LNCaP clone FGC (cell line): ENCODE measurements around the gene MOSMO.
A peak's percentile ranks its signal among the peaks of the same experiment; 100 is the strongest.

Experiments used
- DNase-seq: peaks from one replicate; pipeline ENCODE4 v3.0.0-alpha.2; 2011; ENCODE audit warnings: low read depth
- H3K4me3 ChIP-seq: 2 replicates; pipeline ENCODE4 v1.5.1; 2011; ENCODE audit warnings: mild to moderate bottlenecking, low read depth, low read length, control low read depth
- TF ChIP-seq, protein P1 (sequence below): IDR thresholded peaks from 2 replicates; pipeline ENCODE4 v1.5.1; 2012; ENCODE audit warnings: mild to moderate bottlenecking; ENCODE audit not compliant: control insufficient read depth, insufficient read depth; ENCODE audit errors: extremely low read depth

The MOSMO gene

DNA sequence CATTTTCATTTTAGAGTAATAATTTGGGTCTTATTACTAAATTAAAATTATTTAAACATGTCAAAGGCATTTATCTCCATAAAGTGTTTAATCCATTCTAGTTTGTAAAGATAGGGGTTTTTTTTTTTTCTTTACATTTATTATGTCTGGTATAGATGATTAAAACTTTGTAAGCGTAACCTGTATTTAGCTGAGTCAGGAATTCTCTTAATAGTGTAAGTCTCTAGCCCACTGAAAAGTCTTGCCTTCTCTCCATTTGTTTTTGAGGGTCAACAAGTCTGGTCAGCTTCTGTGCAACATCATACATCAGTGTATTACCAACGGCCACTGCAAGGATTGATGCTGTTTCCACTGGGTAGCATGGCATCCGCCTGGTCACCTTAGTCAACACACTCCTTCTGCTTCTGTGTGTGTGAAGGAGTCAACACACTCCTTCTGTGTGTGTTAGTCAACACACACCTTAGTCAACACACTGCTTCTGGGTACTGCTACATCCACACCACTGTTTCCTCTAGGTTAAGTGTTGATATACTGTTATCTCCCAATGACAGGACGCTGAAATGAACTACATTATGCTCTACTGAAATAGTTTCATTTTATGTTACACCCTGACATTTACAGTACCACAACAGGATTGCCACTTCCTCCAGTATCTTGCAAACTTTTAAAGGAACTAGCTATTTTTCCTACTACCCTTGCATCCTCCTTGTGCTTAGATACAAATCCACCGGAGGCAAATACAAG lies 47.1 kb downstream of the MOSMO start:
- H3K4me3 ChIP-seq, result no peak overlapping the region
- DNase-seq, result no peak
- TF ChIP-seq, protein P1, sequence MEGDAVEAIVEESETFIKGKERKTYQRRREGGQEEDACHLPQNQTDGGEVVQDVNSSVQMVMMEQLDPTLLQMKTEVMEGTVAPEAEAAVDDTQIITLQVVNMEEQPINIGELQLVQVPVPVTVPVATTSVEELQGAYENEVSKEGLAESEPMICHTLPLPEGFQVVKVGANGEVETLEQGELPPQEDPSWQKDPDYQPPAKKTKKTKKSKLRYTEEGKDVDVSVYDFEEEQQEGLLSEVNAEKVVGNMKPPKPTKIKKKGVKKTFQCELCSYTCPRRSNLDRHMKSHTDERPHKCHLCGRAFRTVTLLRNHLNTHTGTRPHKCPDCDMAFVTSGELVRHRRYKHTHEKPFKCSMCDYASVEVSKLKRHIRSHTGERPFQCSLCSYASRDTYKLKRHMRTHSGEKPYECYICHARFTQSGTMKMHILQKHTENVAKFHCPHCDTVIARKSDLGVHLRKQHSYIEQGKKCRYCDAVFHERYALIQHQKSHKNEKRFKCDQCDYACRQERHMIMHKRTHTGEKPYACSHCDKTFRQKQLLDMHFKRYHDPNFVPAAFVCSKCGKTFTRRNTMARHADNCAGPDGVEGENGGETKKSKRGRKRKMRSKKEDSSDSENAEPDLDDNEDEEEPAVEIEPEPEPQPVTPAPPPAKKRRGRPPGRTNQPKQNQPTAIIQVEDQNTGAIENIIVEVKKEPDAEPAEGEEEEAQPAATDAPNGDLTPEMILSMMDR, result no peak

DNA sequence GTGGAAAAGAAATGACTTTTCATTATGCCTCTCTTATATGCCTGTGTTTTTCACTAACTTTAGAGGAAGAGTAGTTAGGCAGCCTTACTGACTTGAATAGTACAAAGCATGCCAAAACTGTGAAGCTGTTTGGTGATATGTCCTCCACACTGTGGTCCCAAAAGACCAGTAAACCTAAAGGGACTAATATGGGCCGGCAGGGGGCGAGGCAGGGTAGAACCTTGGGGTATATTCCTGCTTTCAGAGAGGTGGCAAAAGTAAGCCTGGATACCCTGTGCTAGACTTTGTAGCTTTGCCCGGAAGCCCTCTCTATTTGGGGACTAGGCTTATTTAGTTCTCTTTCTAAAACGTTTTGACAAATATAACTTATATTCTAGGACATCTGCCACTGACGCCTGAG lies 48.0 kb downstream of the MOSMO start:
- DNase-seq, result no peak
- TF ChIP-seq, protein P1, result no peak
- no peak overlapping the region for H3K4me3 ChIP-seq

DNA sequence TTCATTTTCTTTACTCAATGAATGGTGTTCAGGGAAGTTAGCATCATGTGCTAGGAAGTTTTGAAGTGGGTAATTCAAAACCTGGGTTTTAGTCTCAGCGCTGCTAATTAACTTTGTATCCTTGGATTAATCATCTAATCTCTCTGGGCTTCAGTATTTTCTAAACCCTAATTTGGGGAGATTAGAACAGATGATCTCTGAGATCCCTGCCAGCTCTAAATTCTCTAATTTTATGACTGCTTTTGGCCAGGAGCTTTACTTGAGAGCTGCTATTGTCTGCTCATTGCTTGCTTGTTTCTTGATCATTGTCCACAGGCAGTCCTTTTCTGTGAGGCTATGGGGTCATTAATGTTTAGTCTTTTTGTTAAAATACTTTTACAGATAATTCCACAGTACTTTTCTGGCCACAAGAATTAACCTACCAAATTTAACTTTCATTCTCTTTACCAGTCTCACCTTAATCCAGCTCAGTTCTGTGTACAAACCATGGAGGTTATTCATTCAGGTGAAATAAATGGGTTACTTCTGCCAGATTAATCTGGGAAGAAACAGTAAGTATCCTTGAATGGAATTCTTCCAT lies 56.1 kb downstream of the MOSMO start:
- H3K4me3 ChIP-seq, result no peak overlapping the region
- no peak for DNase-seq
- TF ChIP-seq, protein P1, result no peak

DNA sequence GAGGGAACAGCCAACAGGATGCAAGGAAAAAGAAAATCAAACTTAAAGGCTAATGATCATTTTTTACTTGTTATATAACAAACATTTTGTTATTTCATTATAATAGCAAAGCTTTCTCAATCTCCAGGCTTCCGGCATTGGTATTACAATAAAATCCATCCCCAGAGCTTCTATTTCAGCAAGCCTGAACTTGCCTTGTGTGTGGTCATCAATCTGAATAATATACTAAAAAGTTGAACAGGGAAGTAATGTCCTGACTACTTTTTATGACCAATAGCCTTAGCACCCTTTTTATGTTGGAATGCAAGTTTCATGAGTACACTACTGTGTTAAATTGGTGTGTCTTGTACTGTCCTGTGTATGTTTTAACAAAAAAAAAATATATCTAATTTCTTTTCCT lies 57.3 kb downstream of the MOSMO start:
- no peak for DNase-seq
- no peak overlapping the region for H3K4me3 ChIP-seq
- TF ChIP-seq, protein P1, result no peak

DNA sequence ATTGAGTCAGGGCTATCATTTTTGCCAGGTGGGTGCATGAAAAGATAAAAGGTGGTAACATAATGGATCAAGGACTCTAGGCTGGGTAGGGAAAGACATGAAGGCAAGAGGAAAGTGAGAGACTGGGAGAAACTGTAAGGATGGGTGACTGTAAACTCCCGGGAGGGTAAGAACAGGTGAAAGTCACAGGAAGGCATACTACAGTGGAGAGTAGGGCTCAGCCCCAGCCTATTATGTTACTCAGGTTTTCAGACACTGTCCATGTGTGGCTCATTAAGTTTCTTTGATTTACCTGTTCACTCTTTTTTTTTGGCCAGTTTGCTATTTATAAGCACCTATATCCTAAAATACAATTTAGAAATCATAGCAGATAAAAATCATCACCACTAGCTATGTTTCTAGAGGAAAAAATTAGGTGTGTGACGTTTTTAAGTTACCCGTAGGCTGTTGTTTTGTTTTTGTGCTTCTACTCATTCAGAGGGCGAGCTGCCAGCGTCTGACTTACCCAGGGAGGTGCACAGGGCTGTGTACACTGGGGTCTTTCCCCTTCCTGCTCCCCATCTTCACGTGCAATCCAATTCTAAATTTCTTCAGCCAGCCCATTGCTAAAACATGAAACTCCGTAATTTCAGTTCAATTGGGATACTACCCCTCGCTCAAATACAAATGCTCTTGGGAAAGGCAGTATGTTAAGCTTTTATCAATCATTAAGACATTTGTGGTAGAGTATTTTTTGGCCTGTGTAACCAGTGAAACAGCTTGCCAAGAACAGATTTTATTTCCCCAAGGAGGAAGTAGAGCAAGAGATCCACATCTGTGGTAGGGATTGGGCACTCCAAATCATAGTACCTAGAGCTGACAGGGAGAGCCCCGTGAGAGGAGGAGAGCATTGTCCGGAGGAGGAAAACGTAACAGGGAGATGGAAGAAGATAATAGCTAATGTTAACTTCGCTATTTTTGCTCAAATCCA lies 62.7 kb downstream of the MOSMO start:
- peak; percentile 41 for DNase-seq
- H3K4me3 ChIP-seq, result no peak overlapping the region
- TF ChIP-seq, protein P1, result no peak

DNA sequence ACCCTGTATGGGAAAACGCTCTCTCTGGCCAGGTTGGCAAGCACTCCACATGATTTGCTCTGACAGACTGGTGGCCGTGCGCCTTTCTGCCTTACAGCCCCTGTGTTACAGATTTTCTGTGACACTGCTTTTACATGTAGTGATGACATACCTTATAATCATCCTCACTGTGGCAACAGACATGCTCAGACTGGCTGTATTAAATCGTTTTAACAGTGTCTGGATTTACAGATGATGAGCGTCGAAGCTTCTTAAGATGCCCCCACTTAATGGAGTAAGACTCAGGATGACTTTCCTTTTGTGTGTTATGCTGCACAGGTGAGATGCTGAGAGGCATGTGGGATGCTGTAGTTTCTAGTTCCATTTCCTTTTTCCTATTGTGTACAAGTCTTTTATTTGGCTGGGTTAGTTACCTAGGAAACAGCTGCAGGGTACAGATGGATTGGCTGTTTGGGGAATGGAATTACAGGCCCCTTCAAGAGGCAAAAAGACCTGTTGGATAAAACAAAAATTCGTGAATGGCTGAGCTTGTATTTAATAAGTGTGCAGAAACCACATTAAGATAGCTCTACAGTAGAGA lies 63.5 kb downstream of the MOSMO start:
- TF ChIP-seq, protein P1, result no peak
- DNase-seq, result no peak
- no peak overlapping the region for H3K4me3 ChIP-seq
